GM19397 (cell line): ENCODE measurements around the gene MYH3.

Source experiments
- ATAC-seq: cut with Tn5 transposase; IDR thresholded peaks from one replicate; pipeline ENCODE4 v1.9.1; 2021; ENCODE audit warnings: mild to moderate bottlenecking, moderate library complexity; ENCODE audit not compliant: unreplicated experiment

MYH3 gene

GRCh38 chr17:10616502-10617119 lies 40.5 kb downstream of the MYH3 start:
- no peak for ATAC-seq

GRCh38 chr17:10614536-10615155 lies 42.5 kb downstream of the MYH3 start:
- ATAC-seq: no peak

GRCh38 chr17:10613775-10614513 lies 43.2 kb downstream of the MYH3 start:
- ATAC-seq: no peak

- ATAC-seq: no peak
Measured at GRCh38 chr17:10612957-10613744, 44.0 kb downstream of the MYH3 start.

- ATAC-seq: no peak
Measured at GRCh38 chr17:10610884-10611283, 46.2 kb downstream of the MYH3 start.

GRCh38 chr17:10608244-10608643 lies 48.9 kb downstream of the MYH3 start:
- ATAC-seq: no peak

GRCh38 chr17:10606110-10606509 lies 51.0 kb downstream of the MYH3 start:
- ATAC-seq: no peak

- no peak for ATAC-seq
Measured at GRCh38 chr17:10605221-10605783, 51.8 kb downstream of the MYH3 start.

- ATAC-seq: no peak
Measured at GRCh38 chr17:10604521-10604920, 52.6 kb downstream of the MYH3 start.

- no peak for ATAC-seq
Measured at GRCh38 chr17:10603931-10604330, 53.2 kb downstream of the MYH3 start.

- ATAC-seq: no peak
Measured at GRCh38 chr17:10600571-10600970, 56.5 kb downstream of the MYH3 start.

- ATAC-seq: no peak
Measured at GRCh38 chr17:10598621-10599020, 58.5 kb downstream of the MYH3 start.

GRCh38 chr17:10589553-10590145 lies 67.5 kb downstream of the MYH3 start:
- no peak for ATAC-seq

GRCh38 chr17:10585529-10585928 lies 71.6 kb downstream of the MYH3 start:
- ATAC-seq: no peak

- ATAC-seq: no peak
Measured at GRCh38 chr17:10583834-10584233, 73.3 kb downstream of the MYH3 start.

- ATAC-seq: peak; percentile 84
Measured at GRCh38 chr17:10579270-10579669, 77.8 kb downstream of the MYH3 start.
